Measurements from ENCODE around the gene CLASP1. TPM values are rescaled to one million over a fixed set of nuclear protein-coding genes. Genes with fewer than 3 reads are reported as not detected.
"Not testable (repeated sequence)": the region's sequence is repeated elsewhere in the genome, so short reads cannot be mapped to it uniquely, and the experiment has no call there.

The CLASP1 gene
- polyA plus RNA-seq, 4 donors: 38.8 to 49.2 (median 43.4) TPM

DNA sequence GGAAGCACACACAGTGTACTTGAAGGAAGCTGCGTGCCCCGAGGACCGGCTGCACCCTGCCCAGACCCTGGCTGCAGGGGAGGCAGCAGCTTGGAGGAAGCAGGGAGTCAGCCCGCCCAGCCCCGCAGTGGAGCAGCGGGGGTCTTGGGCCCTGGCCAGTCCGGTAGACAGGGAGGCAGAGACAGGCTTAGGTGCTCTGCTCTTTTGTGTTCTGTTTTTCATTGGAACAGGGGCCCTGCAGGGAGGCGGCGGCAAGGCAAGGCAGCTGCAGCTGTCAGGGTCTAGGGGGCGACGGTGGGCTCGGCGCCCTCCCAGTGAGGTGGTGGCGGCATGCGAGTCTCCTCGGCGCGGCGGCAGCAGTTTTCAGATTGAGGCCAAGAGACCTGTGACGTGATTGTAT, 311.0 kb downstream of the CLASP1 start:
- DNase-seq (ENCODE audit: low read depth in 4 of 4, low spot score in 2 of 4): no peak

DNA sequence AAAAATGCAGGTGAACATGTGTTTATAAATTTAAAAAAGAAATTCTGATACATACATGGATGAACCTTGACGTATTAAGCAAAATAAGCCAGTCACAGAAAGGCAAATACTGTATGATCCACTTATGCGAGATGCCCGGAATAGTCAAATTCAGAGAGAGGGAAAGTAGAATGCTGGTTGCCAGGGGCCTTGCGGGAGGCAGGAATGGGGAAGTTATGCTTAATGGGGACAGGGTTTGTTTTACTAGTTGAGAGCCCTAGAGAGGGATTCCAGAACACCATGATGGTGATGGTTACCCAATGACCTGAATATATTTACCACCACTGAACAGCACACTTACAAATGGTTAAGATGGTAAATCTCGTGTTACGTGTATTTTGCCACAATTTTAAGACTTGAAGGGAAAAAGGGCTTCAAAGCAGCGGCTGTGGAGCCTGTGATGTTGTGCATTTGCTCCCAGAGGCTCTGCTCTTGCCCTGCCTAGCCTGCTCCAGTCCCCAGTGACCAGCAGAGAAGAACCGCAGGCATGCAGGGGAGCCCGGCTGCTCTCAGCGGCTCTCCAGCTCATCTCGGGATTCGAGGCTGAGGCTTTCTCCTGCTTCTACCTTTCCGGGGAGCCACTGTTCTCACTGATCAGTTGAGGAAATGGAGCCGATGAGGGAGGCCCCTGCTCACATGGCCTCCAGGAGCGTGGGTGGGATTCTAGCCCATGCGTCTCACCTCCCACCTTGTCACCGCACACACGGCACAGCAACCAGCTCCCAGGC, 312.6 kb downstream of the CLASP1 start:
- no peak for DNase-seq (ENCODE audit: low read depth in 4 of 4, low spot score in 2 of 4)

DNA sequence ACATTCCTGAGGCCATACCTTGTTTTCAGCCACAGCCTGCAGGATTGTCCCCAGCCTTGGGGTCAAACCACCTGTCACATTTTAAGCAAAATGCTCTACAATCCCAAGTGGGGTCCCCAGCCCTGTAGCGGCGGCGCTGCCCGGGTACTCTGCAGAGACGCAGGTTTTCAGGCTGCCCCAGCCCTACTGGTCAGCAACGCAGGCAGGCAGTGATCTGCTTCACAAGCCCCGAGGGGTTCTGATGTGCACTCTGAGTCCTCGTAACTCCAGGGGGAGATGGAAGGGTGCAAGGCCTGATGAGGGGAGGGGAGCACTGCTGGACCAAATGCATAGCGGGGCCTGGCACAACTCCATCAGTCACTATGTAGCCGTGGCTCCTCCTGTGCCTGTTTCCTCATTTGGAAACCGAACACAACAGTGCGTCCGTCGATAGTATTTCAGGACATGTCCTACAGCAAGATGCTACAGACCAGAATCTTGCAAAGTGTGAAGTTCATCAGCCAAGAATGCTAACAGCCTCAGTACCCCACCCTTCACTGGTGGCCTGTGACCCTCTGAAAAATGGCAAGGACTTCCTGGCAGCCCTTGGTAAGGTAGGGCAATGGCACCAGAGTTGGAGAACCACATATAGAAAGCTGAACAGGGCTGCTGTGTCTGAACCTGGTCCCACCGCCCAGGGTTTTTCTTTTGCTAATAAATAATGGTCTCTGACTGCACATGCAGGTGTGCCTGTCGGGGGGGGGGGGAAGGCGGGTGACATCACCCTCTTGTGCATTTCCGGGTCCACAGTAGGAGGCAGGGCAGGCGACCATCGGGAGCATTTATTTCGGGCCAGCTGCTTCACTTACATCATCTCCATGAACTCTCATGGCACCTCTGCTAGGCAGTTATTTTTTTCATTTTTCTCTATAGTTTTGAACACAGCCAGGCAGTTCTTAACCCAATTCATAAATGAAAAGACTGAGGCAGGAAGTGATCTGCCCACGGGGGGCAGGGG, 313.7 kb downstream of the CLASP1 start:
- no peak for DNase-seq (ENCODE audit: low read depth in 4 of 4, low spot score in 2 of 4)

DNA sequence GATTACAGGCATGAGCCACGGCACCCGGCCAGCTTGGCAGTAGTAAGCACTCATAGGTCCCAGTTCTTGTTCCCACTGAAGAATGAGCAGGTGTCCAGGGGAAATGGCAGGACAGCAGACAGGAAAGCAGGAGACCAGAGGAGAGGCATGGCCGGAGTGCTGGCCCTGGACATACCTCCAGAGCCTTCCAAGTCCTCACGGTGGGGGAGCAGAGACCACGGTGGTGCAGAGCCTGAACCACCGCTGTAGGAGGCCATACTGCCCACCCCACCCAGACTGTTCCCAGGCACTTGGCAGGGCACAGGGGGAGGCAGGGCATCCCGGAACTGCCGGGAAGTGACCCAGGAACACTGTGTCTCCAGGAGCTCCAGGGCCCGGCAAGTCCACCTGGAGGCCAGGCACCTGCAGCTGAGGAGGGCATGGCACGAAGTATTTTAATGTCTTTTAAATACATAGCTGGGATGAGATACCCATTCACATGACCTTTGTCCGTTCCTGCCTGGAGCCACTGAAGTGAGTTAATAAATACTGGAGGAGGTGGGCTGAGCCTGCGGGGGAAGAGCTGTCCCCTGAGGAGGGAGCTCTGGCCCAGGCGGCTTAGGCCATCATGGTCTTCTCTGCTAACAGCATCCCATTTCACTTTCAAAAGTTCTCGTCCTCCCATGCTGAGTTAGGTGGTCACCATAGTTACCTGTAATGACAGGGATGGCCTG, 314.5 kb downstream of the CLASP1 start:
- no peak for DNase-seq (ENCODE audit: low read depth in 4 of 4, low spot score in 2 of 4)

DNA sequence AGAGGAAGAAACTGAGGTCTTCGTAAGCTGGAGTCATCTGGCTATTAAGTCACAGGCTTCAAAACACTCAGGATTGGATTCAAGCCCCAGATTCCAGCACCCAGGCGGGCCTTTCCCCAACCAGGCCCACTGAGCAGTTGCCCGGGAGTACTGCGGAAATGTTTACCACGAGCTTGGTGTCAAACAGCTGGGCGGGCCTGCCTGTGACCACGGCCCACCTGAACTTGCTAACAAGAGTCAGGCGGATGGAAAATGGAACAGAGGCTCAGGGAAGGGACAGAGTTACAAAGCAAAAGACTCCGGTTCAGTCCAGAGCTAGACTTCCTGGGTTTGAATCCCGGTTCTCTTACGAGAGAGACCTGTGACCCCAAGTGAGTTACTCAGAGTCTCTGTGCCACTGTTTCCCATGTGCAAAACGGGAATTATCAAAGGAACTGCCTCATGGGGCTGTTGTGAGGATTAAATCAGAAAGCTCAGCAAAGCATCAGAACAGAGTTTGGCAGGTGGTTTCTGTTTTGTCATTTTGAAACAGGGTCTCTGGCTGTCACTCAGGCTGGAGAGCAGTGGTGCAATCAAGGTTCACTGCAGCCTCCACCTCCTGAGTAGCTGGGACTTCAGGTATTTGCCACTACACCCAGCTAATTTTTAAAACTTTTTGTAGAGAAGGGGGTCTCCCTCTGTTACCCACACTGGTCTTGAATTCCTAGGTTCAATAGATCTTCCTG, 315.3 kb downstream of the CLASP1 start:
- no peak for DNase-seq (ENCODE audit: low read depth in 4 of 4, low spot score in 2 of 4)

DNA sequence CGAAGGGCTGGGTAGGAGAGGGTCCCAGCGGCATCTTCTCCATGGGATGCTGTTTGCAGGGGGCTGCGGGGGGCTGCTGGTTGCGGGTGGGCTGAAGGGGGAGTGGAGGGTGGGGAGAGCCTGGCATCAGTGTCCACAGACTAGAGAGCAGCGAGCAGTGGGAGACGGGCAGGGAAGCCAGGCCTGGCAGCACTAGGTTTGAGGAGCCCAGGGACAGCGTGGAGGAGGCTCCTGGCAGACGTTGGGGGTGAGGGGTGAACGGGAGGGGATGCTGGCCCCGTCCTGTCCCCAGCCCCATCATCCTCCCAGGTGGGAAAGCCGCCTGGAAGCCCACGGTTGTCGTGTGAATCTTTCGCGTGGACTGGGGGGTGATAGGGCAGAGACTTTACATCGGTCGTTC, 316.0 kb downstream of the CLASP1 start:
- DNase-seq (ENCODE audit: low read depth in 4 of 4, low spot score in 2 of 4): no peak

DNA sequence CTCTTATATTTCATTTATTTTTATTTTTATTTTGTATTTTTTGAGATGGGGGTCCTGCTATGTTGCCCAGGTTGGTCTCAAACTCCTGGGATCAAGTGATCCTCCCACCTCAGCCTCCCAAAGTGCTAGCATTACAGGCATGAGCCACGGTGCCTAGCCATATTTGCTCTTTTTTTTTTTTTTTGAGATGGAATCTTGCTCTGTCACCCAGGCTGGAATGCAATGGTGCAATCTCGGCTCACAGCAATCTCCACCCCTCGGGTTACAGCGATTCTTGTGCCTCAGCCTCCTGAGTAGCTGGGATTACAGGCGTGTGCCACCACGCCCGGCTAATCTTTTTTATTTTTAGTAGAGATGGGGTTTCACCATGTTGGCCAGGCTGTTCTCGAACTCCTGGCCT, 317.9 kb downstream of the CLASP1 start:
- DNase-seq (ENCODE audit: low read depth in 4 of 4, low spot score in 2 of 4): not testable (repeated sequence)

DNA sequence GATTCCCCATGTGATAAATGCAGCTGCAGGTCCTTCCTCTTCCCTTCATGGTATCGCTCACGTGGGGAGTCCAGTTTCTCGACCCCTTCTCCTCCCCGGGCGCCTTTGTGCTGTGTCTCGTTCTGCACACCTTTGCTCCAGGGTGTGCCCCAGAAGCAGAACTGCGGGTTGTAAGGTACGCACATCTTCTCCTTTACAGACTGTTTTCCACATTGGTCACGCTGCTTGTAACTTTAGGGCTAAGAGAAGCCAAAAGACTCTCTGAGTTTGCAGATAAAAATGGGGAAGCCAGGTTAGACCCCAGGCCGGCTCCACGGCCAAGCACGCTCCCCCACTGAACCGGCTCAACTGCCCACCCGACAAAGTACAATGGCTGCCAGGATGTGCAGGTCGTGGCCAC, 318.3 kb downstream of the CLASP1 start:
- no peak for DNase-seq (ENCODE audit: low read depth in 4 of 4, low spot score in 2 of 4)

DNA sequence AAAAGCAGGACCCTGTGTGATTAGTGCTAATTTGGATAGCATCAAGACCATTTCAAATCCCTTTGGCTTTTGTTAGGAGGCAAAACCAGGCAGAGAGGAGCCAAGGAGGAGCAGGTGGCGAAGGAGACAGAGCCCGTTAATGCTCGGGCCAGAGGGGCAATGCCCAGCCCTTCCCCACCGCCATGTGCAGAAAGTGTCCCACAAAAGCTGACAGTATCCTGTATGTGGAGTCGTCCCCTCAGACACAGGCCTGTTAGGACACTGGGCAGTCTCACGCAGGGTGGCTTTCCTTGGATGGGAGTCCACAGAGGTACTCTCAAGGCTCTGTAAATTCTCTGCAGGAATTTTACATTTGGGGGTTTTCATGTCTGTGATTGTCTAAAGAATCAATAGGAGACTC, 319.5 kb downstream of the CLASP1 start:
- no peak for DNase-seq (ENCODE audit: low read depth in 4 of 4, low spot score in 2 of 4)

DNA sequence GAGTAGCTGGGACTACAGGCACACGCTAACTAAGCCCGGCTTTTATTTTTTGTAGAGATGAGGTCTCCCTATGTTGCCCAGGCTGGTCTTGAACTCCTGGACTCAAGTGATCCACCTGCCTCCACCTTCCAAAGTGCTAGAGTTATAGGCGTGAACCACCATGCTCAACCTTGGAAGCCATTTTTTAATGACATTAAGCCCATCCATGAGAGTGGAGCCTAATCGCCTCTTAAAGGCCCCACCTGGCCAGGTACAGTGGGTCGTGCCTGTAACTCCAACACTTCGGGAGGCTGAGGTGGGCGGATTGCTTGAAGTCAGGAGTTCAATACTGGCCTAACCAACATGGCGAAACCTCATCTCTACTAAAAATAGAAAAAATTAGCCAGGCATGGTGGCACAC, 322.6 kb downstream of the CLASP1 start:
- no peak for DNase-seq (ENCODE audit: low read depth in 4 of 4, low spot score in 2 of 4)

DNA sequence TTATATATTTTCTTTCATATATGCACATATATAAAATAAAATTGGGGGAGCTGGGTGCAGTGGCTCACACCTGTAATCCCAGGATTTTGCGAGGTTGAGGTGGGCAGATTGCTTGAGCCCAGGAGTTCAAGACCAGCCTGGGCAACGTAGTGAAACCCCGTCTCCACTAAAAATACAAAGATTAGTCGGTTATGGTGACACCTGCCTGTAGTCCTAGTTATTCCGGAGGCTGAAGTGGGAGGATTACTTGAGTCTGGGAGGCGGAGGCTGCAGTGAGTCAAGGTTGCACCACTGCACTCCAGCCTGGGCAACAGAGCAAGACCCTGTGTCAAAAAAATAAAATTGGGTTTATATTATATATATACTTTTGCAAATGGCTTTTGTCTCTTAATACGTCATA, 324.7 kb downstream of the CLASP1 start:
- no peak for DNase-seq (ENCODE audit: low read depth in 4 of 4, low spot score in 2 of 4)

DNA sequence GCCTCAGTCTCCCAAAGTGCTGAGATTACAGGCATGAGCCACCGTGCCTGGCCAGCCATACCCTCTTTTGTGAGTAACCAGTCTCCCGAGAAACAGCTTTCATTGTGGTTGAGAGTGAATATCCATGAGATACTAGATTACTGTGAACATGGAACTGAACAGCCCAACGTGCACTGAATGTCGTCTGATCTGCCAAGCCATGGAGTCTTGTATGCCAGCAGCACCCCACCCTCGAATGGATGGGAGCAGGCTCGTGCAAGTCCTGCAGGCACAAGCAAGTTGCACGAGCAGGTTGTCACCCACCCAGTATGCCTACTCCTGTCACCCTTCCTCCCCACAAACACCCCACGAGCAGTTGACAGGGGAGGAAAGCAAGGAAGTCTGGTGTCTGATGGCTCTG, 327.8 kb downstream of the CLASP1 start:
- DNase-seq (ENCODE audit: low read depth in 4 of 4, low spot score in 2 of 4): no peak

DNA sequence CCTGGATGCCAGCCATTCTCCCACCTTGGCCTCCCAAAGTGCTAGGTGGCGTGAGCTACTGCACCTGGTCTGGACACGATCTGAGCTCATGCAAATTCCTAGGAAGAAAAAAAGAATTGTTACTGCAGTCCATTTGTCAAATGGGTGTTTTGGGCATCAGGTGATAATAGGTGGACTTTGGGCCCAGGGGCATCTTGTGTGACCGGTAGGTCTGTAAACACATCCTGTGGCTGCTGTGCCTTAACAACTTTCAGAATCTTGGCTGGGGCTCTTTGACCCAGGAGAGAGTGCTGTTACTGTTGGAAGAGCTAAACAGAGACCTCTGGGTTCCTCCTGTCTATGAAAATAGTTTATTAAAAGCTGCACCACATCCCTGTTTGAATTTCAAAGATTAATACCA, 329.3 kb downstream of the CLASP1 start:
- DNase-seq (ENCODE audit: low read depth in 4 of 4, low spot score in 2 of 4): no peak

DNA sequence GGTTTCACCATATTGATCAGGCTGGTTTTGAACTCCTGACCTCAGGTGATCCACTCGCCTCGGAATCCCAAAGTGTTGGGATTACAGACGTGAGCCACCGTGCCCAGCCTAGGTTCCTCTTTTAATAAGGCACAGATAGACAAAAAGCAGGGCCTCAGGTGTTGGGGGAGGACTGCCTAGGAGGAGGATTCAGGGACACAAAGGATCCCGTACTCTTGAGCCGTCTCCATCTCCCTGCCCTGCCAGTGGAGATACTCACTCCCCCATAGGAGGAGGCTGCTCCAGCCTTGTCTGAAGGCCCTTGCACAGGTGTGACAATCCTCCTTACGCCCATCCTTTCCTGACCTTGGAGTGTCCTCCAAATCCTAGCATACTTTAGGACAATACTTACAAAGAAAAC, 332.3 kb downstream of the CLASP1 start:
- no peak for DNase-seq (ENCODE audit: low read depth in 4 of 4, low spot score in 2 of 4)

DNA sequence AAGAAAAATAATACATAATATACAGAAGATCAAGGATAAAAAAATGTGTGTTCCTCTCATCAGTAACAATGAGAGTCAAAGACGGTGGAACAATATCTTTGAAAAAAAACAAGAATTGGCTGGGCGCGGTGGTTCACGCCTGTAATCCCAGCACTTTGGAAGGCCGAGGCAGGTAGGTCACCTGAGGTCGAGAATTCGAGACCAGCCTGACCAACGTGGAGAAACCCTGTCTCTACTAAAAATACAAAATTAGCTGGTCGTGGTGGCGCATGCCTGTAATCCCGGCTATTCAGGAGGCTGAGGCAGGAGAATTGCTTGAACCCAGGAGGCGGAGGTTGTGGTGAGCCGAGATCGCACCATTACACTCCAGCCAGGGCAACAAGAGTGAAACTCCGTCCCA, 335.6 kb downstream of the CLASP1 start:
- not testable (repeated sequence) for DNase-seq (ENCODE audit: low read depth in 4 of 4, low spot score in 2 of 4)

DNA sequence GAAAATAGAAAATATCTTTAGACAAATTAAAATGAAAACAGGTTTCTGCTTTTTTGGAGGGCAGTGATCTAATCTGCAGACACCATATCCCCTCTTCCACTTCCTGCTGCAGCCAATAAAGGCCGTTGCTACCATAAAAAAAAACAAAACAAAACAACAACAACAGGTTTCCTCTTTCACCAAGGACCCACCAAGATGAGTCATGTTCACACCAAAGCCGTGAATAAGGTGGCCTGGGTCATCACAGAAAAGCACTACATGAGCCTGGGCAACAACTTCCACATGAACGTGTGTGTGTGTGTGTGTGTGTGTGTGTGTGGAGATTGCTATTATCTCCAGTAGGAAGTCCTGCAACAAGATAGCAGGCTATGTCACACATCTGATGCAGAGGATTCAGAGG, 339.5 kb downstream of the CLASP1 start:
- no peak for DNase-seq (ENCODE audit: low read depth in 4 of 4, low spot score in 2 of 4)

DNA sequence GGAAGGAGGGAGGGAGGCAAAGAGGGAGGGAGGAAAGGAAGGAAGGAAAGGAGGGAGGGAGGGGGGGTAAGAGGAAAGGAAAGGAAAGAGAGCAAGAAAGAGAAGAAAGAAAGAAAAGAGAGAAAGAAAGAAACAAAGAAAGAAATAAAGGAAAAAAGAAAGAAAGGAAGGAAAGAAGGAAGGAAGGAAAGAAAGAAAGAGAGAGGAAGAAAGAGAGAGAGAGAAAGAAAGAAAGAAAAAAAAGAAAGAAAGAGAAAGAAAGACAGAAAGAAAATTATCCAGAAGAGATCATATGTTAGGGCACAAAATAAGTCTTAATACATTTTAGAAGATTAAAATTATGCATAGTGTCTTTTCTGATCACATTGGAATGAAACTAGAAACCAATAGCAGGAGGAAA, 339.9 kb downstream of the CLASP1 start:
- no peak for DNase-seq (ENCODE audit: low read depth in 4 of 4, low spot score in 2 of 4)

DNA sequence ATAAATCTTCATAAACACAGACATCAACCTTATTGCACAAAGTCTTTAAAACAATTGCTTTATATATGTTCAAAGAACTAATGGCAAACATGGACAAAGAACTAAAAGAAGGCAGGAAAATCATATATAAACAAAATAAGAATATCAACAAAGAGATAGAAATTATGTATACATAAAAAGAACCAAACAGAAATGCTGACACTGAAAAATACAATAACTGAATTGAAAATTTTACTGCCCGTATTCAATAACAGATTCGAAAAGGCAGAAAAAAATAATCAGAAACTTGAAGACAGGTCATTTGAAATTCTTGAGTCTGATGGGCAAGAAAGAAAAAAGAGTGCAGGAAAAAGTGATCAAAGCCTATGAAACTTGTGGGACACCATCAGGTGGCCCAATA, 342.2 kb downstream of the CLASP1 start:
- no peak for DNase-seq (ENCODE audit: low read depth in 4 of 4, low spot score in 2 of 4)

DNA sequence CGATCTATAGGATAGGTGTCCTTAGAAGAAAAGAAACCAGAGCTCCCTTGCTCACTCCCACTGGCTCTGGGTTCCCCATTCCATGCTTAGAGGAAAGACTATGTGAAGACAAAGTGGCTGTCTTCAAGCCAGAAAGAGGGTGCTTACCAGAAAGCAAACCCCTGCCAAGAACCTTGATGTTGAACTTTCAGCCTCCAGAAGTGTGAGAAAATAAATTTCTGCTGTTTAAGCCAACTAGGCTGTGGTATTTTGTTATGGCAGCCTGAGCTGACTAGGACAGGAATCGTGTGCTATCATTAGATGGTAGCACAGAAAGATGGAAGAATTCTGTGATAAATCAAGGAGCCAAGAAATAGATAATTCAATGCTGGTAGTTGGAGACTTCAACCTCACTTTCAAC, 344.3 kb downstream of the CLASP1 start:
- DNase-seq (ENCODE audit: low read depth in 4 of 4, low spot score in 2 of 4): no peak

DNA sequence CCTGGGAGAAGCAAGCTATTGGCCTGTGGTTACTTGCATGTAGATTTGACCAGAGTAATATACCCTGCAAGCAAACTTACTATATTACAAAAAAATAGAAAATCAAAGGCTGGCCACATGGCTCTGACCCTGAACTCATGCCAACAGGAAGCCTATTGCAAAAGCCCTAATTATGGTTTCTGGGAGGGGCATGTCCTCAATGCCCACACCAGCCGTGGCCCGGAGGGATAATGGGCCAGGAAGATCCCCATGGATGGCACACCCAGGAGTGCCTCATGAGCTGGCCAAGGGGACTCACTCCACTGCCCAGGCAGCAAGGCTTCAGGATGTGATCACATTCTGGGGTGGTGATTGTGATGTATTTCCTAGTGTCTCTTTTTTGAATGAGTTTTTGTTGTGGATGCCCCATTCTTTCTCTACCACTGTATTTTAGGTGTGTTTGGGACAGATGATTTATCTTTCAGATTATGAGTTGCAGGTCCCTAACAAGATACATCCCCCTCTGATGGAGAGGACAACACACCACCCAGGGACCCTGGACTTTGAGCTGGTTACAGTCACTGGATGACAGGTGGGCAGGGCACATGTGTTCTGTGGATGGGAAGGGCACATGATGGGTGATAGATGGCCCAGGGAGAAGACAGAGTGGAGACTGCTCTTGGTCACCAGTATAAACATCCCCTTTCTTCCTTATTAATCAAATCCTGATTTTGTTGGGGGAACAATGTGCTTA, 345.6 kb downstream of the CLASP1 start:
- DNase-seq (ENCODE audit: low read depth in 4 of 4, low spot score in 2 of 4): no peak
